ENCODE results near the gene ABHD4.
A peak's percentile ranks its signal among the peaks of the same experiment; 100 is the strongest.

Gene ABHD4

DNA sequence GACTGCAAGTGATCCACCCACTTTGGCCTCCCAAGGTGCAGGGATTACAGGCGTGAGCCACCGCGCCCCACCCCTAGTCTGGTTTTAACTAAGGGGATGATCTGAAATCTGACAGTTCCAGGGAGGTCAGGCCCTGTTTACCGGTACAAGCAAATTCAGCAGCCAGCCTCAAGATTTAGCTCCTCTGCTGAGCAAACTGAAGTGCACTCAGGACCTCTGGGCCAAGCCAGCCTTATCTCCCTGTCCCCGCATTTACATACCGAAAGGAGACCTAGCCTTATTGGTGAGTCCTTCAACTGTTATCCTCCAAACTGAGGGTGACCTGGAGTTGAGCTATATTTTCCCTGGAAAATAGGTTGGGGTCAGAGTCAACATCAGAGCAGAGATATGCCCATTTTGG, 835 bp upstream of the ABHD4 start:
- DNase-seq, result no peak
- Histone ChIP-seq H3K4me3 (ENCODE audit: low read depth, low read length) (no peak overlapping the region), H3K36me3 (replicated peaks) (peaks cover 7% of the 10 kb centered on the region), H3K27ac (no peak overlapping the region), H3K27me3 (replicated peaks) (no peaks in the 10 kb centered on the region)
- TF ChIP-seq CTCF (IDR thresholded peaks at IDR 0.05; ENCODE audit: low read depth, low read length, missing control alignments), result no peak
- in situ Hi-C loops (cut with HindIII; ENCODE audit: low pct_ligation_motif_present, low sequenced_read_pairs), result no loop called here

DNA sequence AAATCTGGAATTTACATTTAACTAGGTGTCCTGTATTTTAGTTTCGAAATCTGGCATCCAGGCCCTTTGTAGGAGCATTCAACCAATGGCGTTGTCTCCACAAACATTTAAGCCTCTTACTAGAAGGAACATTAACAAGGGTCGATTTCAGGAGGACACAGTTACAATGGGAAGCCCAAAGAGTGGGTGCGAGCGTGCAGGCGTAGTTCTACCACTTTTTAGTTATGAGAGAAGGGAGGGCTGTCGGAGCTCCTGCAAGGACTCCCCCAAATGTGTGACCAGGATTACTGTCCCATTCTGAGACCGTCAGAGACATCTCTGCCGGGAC, 365 bp upstream of the ABHD4 start:
- DNase-seq, result no peak
- TF ChIP-seq CTCF (IDR thresholded peaks at IDR 0.05; ENCODE audit: low read depth, low read length, missing control alignments), result no peak
- no peaks in the 10 kb centered on the region for H3K27me3 ChIP-seq (replicated peaks)
- H3K4me3 ChIP-seq (ENCODE audit: low read depth, low read length), result peak overlapping the region; percentile 89
- H3K36me3 ChIP-seq (replicated peaks), result peaks cover 9% of the 10 kb centered on the region
- H3K27ac ChIP-seq, result peak overlapping the region; percentile 82
- in situ Hi-C loops (cut with HindIII; ENCODE audit: low pct_ligation_motif_present, low sequenced_read_pairs), result no loop called here

GRCh38 chr14:22598896-22599244, 770 bp downstream of the ABHD4 start:
- Histone ChIP-seq H3K4me3 (ENCODE audit: low read depth, low read length) (peak overlapping the region; percentile 89), H3K27me3 (replicated peaks) (no peaks in the 10 kb centered on the region), H3K27ac (peak overlapping the region; percentile 82), H3K36me3 (replicated peaks) (peaks cover 18% of the 10 kb centered on the region)
- in situ Hi-C loops (cut with HindIII; ENCODE audit: low pct_ligation_motif_present, low sequenced_read_pairs), result no loop called here
- peak; percentile 53 for DNase-seq
- peak; percentile 53 for TF ChIP-seq CTCF (IDR thresholded peaks at IDR 0.05; ENCODE audit: low read depth, low read length, missing control alignments)

GRCh38 chr14:22599349-22599748, 1.2 kb downstream of the ABHD4 start:
- in situ Hi-C loops (cut with HindIII; ENCODE audit: low pct_ligation_motif_present, low sequenced_read_pairs), result no loop called here
- TF ChIP-seq CTCF (IDR thresholded peaks at IDR 0.05; ENCODE audit: low read depth, low read length, missing control alignments), result no peak
- H3K27me3 ChIP-seq (replicated peaks), result no peaks in the 10 kb centered on the region
- peaks cover 19% of the 10 kb centered on the region for H3K36me3 ChIP-seq (replicated peaks)
- peak overlapping the region; percentile 89 for H3K4me3 ChIP-seq (ENCODE audit: low read depth, low read length)
- no peak for DNase-seq
- H3K27ac ChIP-seq, result peak overlapping the region; percentile 82

- no peaks in the 10 kb centered on the region for H3K27me3 ChIP-seq (replicated peaks)
- no peak overlapping the region for H3K4me3 ChIP-seq (ENCODE audit: low read depth, low read length)
- H3K36me3 ChIP-seq (replicated peaks), result peaks cover 26% of the 10 kb centered on the region
- no peak for TF ChIP-seq CTCF (IDR thresholded peaks at IDR 0.05; ENCODE audit: low read depth, low read length, missing control alignments)
- DNase-seq, result no peak
- in situ Hi-C loops (cut with HindIII; ENCODE audit: low pct_ligation_motif_present, low sequenced_read_pairs), result no loop called here
- H3K27ac ChIP-seq, result no peak overlapping the region
Measured at GRCh38 chr14:22600027-22600426, 1.9 kb downstream of the ABHD4 start.

GRCh38 chr14:22601456-22601855, 3.4 kb downstream of the ABHD4 start:
- no peak for TF ChIP-seq CTCF (IDR thresholded peaks at IDR 0.05; ENCODE audit: low read depth, low read length, missing control alignments)
- H3K36me3 ChIP-seq (replicated peaks), result peaks cover 26% of the 10 kb centered on the region
- H3K27me3 ChIP-seq (replicated peaks), result no peaks in the 10 kb centered on the region
- in situ Hi-C loops (cut with HindIII; ENCODE audit: low pct_ligation_motif_present, low sequenced_read_pairs), result no loop called here
- no peak overlapping the region for H3K4me3 ChIP-seq (ENCODE audit: low read depth, low read length)
- no peak overlapping the region for H3K27ac ChIP-seq
- DNase-seq, result no peak
